Endothelial cell of umbilical vein (primary cell): ENCODE data around the gene PRLR.

ENCODE experiments used
- CTCF ChIP-seq, 2 donors: IDR thresholded peaks; 1 replicate in 1 of 2; 2 replicates in 1 of 2; pipeline ENCODE4 v1.5.1; 2011; ENCODE audit warnings: low read length in 2 of 2, mild to moderate bottlenecking in 2 of 2, moderate library complexity in 2 of 2, control low read depth in 1 of 2, inconsistent platforms in 1 of 2, low read depth in 1 of 2; ENCODE audit not compliant: insufficient read depth in 1 of 2; ENCODE audit errors: extremely low read depth in 1 of 2
- EZH2 ChIP-seq: IDR thresholded peaks from 2 replicates; pipeline ENCODE4 v1.6.1; 2012; ENCODE audit warnings: borderline replicate concordance, low read depth, mild to moderate bottlenecking, moderate library complexity, low read length, inconsistent platforms; ENCODE audit not compliant: severe bottlenecking
- FOS ChIP-seq: IDR thresholded peaks from 2 replicates; pipeline ENCODE4 v1.6.1; 2011; ENCODE audit warnings: mild to moderate bottlenecking, low read length, moderate library complexity, borderline replicate concordance; ENCODE audit not compliant: insufficient read depth
- GATA2 ChIP-seq: IDR thresholded peaks from 2 replicates; pipeline ENCODE4 v1.7.0; 2011; ENCODE audit warnings: low read depth, mild to moderate bottlenecking, moderate library complexity, mixed read lengths, low read length; ENCODE audit not compliant: insufficient read length, insufficient read depth
- JUN ChIP-seq: IDR thresholded peaks from 2 replicates; pipeline ENCODE4 v1.6.1; 2011; ENCODE audit warnings: borderline replicate concordance, low read depth; ENCODE audit not compliant: insufficient read length, insufficient read depth
- MAX ChIP-seq: IDR thresholded peaks from 2 replicates; pipeline ENCODE4 v1.6.1; 2011; ENCODE audit not compliant: insufficient read depth, insufficient read length
- MYC ChIP-seq: IDR thresholded peaks from one replicate; pipeline ENCODE4 v1.6.1; 2011; ENCODE audit warnings: mild to moderate bottlenecking, low read depth, low read length
- POLR2A ChIP-seq: IDR thresholded peaks from 2 replicates; pipeline ENCODE4 v1.6.1; 2012; ENCODE audit warnings: low read depth, mild to moderate bottlenecking, control low read depth, low read length
- POLR2AphosphoS5 ChIP-seq: IDR thresholded peaks from 2 replicates; pipeline ENCODE4 v1.6.1; 2012; ENCODE audit warnings: low read depth, mild to moderate bottlenecking, control low read depth, low read length, moderate library complexity; ENCODE audit not compliant: insufficient read depth

- TF ChIP-seq CTCF (IDR thresholded peaks at IDR 0.05; ENCODE audit: extremely low read depth in 1 of 2, insufficient read depth in 1 of 2, low read depth in 1 of 2, low read length in 2 of 2) (no peak), POLR2AphosphoS5 (no peak), POLR2A (no peak), MYC (no peak), MAX (no peak), EZH2 (no peak), JUN (no peak), FOS (no peak), GATA2 (no peak)
These were observed 170.1 kb downstream of the PRLR start for GRCh38 chr5:35060236-35060635.
